Hepatocyte (in vitro differentiated cells): ENCODE data around the gene PLEKHB2. TPM values are rescaled to one million over a fixed set of nuclear protein-coding genes. Genes with fewer than 3 reads are reported as not detected.

ENCODE experiments used
- DNase-seq: peaks from one replicate; pipeline ENCODE4 v3.0.0-alpha.2; 2016; ENCODE audit warnings: low spot score
- H2AFZ ChIP-seq: fragments of 200-600 bp; sonication (generic); 2 replicates; pipeline ENCODE4 v1.6.0; 2016; ENCODE audit warnings: antibody characterized with exemption, mild to moderate bottlenecking
- H3K27ac ChIP-seq: fragments of 200-600 bp; sonication (generic); 2 replicates; pipeline ENCODE4 v1.5.1; 2016; ENCODE audit warnings: mild to moderate bottlenecking
- H3K27me3 ChIP-seq: fragments of 200-600 bp; sonication (generic); 2 replicates; pipeline ENCODE4 v1.6.1; 2016
- H3K36me3 ChIP-seq: fragments of 200-600 bp; sonication (generic); replicated peaks from 2 replicates; pipeline ENCODE4 v1.5.1; 2016; ENCODE audit warnings: low read depth; ENCODE audit not compliant: insufficient read depth
- H3K4me1 ChIP-seq: fragments of 200-600 bp; sonication (generic); 2 replicates; pipeline ENCODE4 v1.5.1; 2016; ENCODE audit warnings: mild to moderate bottlenecking, moderate library complexity; ENCODE audit not compliant: insufficient read depth
- H3K4me2 ChIP-seq: fragments of 200-600 bp; sonication (generic); 2 replicates; pipeline ENCODE4 v1.6.0; 2016
- H3K4me3 ChIP-seq: fragments of 200-600 bp; sonication (generic); 2 replicates; pipeline ENCODE4 v1.5.1; 2016; ENCODE audit warnings: mild to moderate bottlenecking
- H3K79me2 ChIP-seq: fragments of 200-600 bp; sonication (generic); 2 replicates; pipeline ENCODE4 v1.6.0; 2017; ENCODE audit warnings: mild to moderate bottlenecking
- H3K9me2 ChIP-seq: fragments of 200-600 bp; sonication (generic); replicated peaks from 2 replicates; pipeline ENCODE4 v1.6.0; 2017; ENCODE audit warnings: mild to moderate bottlenecking; ENCODE audit not compliant: insufficient read depth
- H3K9me3 ChIP-seq: fragments of 200-600 bp; sonication (generic); 2 replicates; pipeline ENCODE4 v1.5.1; 2016; ENCODE audit warnings: low read depth, mild to moderate bottlenecking
- H4K20me1 ChIP-seq: fragments of 200-600 bp; sonication (generic); 2 replicates; pipeline ENCODE4 v1.6.0; 2016; ENCODE audit warnings: mild to moderate bottlenecking; ENCODE audit not compliant: insufficient read depth, poor library complexity, severe bottlenecking
- CTCF ChIP-seq: fragments of 200-600 bp; sonication (generic); IDR thresholded peaks from 2 replicates; pipeline ENCODE4 v1.5.1; 2016; ENCODE audit warnings: antibody characterized with exemption, mild to moderate bottlenecking; ENCODE audit not compliant: poor library complexity
- EZH2 ChIP-seq: fragments of 200-600 bp; sonication (generic); IDR thresholded peaks from 2 replicates; pipeline ENCODE4 v1.6.1; 2016; ENCODE audit warnings: antibody characterized with exemption, mild to moderate bottlenecking, borderline replicate concordance
- EZH2phosphoT487 ChIP-seq: fragments of 200-600 bp; sonication (generic); IDR thresholded peaks from one replicate; pipeline ENCODE4 v1.6.1; 2018; ENCODE audit warnings: antibody characterized with exemption, mild to moderate bottlenecking, low read depth, moderate library complexity; ENCODE audit not compliant: unreplicated experiment, severe bottlenecking
- WGBS: methylation state at CpG from one replicate; pipeline ENCODE4 v1.1.6; 2016; ENCODE audit warnings: low lambda C conversion rate; ENCODE audit errors: missing lambda C conversion rate; 5-methylcytosine and 5-hydroxymethylcytosine counted together
- polyA plus RNA-seq: library from polyadenylated mRNA; unstranded; fragments of >200 nt; fragmentation: Nextera tagmentation; extraction: Ambion mirVana; gene quantifications from 2 replicates; pipeline ENCODE4 v1.2.1, GENCODE V29; 2016
- total RNA-seq: library from RNA; depleted of rRNA; stranded (reverse); fragments of >200 nt; gene quantifications from 2 replicates; pipeline ENCODE4 v1.2.3, GENCODE V29; 2014

Gene PLEKHB2
- total and polyA plus RNA-seq, 2 experiments from 2014 or later, result 54.0 to 90.4 TPM

GRCh38 chr2:131151398-131151797 is 46.3 kb downstream of the PLEKHB2 start:
- 85% methylated on average over 6 of the region's 6 CpGs for WGBS
- H3K9me2 ChIP-seq, result no peaks in the 10 kb centered on the region
- no peaks in the 10 kb centered on the region for H3K27me3 ChIP-seq
- H3K27ac ChIP-seq, result no peak overlapping the region
- H3K4me3 ChIP-seq, result no peak overlapping the region
- H3K9me3 ChIP-seq, result no peaks in the 10 kb centered on the region
- H3K4me2 ChIP-seq, result no peak overlapping the region
- DNase-seq, result no peak
- H3K36me3 ChIP-seq, result no peaks in the 10 kb centered on the region
- H4K20me1 ChIP-seq, result no peaks in the 10 kb centered on the region
- H3K79me2 ChIP-seq, result no peaks in the 10 kb centered on the region
- no peaks in the 10 kb centered on the region for H3K4me1 ChIP-seq
- TF ChIP-seq EZH2phosphoT487 (no peak), EZH2 (no peak), CTCF (no peak)
- H2AFZ ChIP-seq, result no peak overlapping the region

- no peak for DNase-seq
Measured at GRCh38 chr2:131152074-131152473, 46.9 kb downstream of the PLEKHB2 start.

GRCh38 chr2:131153529-131153928 is 48.4 kb downstream of the PLEKHB2 start:
- Histone ChIP-seq H4K20me1 (no peaks in the 10 kb centered on the region), H3K9me2 (no peaks in the 10 kb centered on the region), H3K36me3 (no peaks in the 10 kb centered on the region), H3K79me2 (no peaks in the 10 kb centered on the region), H2AFZ (no peak overlapping the region), H3K9me3 (no peaks in the 10 kb centered on the region), H3K27ac (no peak overlapping the region), H3K4me2 (no peak overlapping the region), H3K4me1 (no peaks in the 10 kb centered on the region), H3K4me3 (no peak overlapping the region), H3K27me3 (no peaks in the 10 kb centered on the region)
- WGBS, result 57% methylated on average over 4 of the region's 4 CpGs
- TF ChIP-seq CTCF (no peak), EZH2phosphoT487 (no peak), EZH2 (no peak)
- no peak for DNase-seq

More at GRCh38 chr2:131152074-131152473, 46.9 kb downstream of the PLEKHB2 start:
- no peaks in the 10 kb centered on the region for H3K9me3 ChIP-seq
- no peaks in the 10 kb centered on the region for H3K27me3 ChIP-seq
- WGBS, result 65% methylated on average over 7 of the region's 7 CpGs
- H3K4me1 ChIP-seq, result no peaks in the 10 kb centered on the region
- no peak overlapping the region for H3K4me3 ChIP-seq
- H3K36me3 ChIP-seq, result no peaks in the 10 kb centered on the region
- no peaks in the 10 kb centered on the region for H4K20me1 ChIP-seq
- no peak overlapping the region for H2AFZ ChIP-seq
- H3K9me2 ChIP-seq, result no peaks in the 10 kb centered on the region
- no peaks in the 10 kb centered on the region for H3K79me2 ChIP-seq
- no peak overlapping the region for H3K27ac ChIP-seq
- H3K4me2 ChIP-seq, result no peak overlapping the region
- TF ChIP-seq CTCF (no peak), EZH2 (no peak), EZH2phosphoT487 (no peak)

- TF ChIP-seq EZH2phosphoT487 (no peak), CTCF (peak; percentile 96)
- WGBS, result 41% methylated on average over 10 of the region's 10 CpGs
- Histone ChIP-seq H3K4me3 (no peak overlapping the region), H2AFZ (no peak overlapping the region), H3K9me2 (no peaks in the 10 kb centered on the region), H3K27ac (no peak overlapping the region), H3K9me3 (no peaks in the 10 kb centered on the region), H3K27me3 (no peaks in the 10 kb centered on the region), H3K36me3 (no peaks in the 10 kb centered on the region), H3K4me2 (no peak overlapping the region), H4K20me1 (no peaks in the 10 kb centered on the region), H3K79me2 (no peaks in the 10 kb centered on the region), H3K4me1 (no peaks in the 10 kb centered on the region)
- peak; percentile 91 for DNase-seq
Measured at GRCh38 chr2:131154071-131154531, 49.0 kb downstream of the PLEKHB2 start.
